GM18519 (cell line): ENCODE measurements around the gene CAMTA1.

Source experiments
- ATAC-seq: cut with Tn5 transposase; IDR thresholded peaks from one replicate; pipeline ENCODE4 v1.9.1; 2021; ENCODE audit warnings: mild to moderate bottlenecking, moderate library complexity; ENCODE audit not compliant: unreplicated experiment, low FRiP score

CAMTA1 gene

DNA sequence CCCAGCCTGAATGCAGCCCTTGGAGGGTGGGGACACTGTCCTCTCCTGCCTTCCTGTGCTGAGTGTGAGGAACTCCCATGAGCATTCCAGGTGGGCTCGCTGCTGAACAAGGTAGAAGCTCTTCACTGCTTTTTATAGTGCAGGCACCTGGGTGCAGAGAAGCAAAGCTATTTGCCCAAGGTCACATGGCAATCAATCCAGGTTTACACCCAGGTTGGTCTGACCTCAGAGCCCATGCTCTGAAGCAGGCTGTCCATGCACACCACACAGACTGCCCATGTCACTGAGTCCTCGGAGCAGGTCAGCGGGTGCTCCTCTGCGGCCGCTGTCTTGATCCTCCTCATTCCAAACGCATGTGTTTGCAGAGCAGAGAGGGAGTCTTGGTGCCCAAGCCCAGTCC, 662.5 kb downstream of the CAMTA1 start:
- no peak for ATAC-seq

GRCh38 chr1:7448986-7449385, 663.7 kb downstream of the CAMTA1 start:
- no peak for ATAC-seq

DNA sequence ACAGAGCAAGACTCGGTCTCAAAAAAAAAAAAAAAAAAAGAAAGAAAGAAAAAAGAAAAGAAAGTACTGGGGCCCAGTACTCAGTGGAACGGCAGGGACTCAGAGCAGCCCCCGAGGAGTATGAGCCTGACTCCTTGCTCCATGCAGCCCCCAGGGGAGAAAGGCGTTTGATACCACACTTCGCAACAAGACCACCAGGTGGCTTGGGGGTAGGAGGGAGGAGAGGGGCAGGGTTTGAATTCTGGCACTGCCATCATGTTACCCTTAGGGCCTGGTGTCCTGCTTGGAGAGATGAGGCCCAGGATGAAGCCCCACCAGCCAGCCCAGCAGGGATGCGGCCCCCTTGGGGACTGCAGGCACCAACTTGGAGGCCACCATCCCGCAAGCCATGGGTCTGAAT, 664.5 kb downstream of the CAMTA1 start:
- no peak for ATAC-seq

- ATAC-seq, result no peak
Observed at GRCh38 chr1:7450838-7451237, 665.6 kb downstream of the CAMTA1 start.

DNA sequence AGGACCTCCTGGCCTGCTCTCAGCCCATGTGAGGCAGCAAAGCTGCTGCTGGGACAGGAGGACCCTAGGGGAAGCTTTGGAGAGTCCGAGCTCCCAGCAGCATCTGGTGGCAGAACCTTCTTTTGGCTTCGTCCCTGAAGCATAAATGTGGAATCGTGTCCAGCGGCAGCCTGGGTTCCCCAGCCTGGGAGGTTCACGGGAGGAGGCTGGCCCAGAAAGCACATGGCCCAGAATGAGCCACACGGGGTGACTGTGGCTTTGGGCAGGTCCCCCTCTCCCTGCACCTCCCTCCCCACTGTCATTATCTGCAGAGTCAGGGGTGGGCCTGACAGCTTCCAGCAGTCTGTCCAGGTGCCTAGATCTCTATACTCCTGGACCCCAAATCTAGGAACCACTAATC, 667.8 kb downstream of the CAMTA1 start:
- no peak for ATAC-seq

DNA sequence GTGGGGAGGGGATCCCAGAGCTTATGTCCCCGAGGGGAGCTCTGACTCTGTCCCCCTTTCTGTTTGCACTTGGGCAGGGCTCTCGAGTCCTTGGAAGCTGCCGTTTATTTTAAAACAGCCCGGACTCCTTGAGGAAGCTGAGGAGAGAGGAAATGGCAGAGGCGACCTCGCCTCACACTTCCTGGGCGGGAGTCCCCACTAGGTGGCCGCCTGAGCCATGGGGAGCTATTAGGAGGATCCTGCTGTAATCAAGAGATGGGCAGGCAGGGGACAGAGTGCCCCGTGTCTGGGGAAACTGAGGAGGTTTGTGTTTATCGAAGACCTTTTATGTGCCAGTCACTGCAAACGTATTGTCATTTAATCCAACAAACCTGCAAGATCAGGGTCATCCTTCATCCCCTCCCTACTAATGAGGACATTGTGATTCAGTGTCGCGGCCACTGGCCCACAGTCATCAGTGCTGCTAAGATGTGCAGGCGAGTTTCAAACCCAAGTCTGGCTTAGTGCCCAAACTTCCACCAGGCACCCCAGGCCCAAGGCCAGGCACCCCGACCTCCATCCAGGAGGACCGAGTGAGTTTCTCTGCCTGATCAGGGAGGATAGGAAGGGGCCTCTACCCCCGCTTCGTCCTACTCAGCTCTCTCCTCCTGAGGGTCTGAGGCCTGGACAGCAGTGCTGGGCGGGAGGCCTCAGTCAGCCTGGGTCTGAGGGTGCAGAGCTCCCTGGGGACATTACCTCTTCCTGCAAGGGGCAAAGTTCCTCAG, 669.0 kb downstream of the CAMTA1 start:
- ATAC-seq, result no peak

- no peak for ATAC-seq
Observed at GRCh38 chr1:7454895-7455784, 669.9 kb downstream of the CAMTA1 start.

GRCh38 chr1:7455796-7456721, 670.8 kb downstream of the CAMTA1 start:
- ATAC-seq, result no peak

- ATAC-seq, result no peak
Observed at GRCh38 chr1:7456722-7457082, 671.4 kb downstream of the CAMTA1 start.

GRCh38 chr1:7457811-7458210, 672.6 kb downstream of the CAMTA1 start:
- no peak for ATAC-seq

DNA sequence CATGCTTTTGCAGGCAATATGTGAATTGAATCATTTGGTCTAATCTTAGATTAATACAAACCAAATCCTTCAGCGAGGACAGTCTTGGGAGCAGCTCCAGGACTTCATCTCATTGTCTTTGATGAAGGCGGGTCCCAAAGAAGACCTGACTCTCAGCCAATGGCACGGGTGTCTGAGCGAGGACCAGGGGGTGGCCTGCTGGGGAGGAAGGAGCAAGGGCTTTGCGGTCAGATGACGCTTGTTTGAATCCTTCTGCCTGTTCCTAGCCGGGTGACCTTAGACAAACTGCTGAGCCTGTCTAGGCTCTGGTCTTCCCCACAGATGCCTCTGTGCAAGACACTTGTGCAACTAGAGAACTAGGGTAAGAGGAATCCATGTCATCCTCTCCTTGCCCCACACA, 673.7 kb downstream of the CAMTA1 start:
- ATAC-seq, result no peak

- ATAC-seq, result no peak
Observed at GRCh38 chr1:7459914-7460313, 674.7 kb downstream of the CAMTA1 start.

DNA sequence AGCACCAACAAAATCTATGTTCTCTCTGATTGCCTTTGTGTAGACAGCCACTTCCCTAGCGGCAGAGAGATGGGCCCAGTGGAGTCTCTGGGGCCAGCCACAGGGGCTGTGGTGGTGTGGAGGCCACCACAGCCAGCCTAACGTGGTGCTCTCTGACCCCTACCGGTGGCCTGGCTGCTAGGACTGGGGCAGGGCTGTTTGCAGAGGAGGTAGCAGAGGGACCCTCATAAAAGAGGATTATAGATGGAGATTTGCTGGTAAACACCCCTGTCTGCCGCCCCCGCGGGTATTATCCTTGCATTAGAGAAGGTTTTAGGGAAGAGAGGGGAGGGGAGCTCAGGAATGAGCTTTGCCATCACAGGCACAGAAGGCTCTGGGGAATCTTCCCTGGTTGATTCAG, 675.6 kb downstream of the CAMTA1 start:
- no peak for ATAC-seq

GRCh38 chr1:7462617-7463016, 677.4 kb downstream of the CAMTA1 start:
- ATAC-seq, result no peak

- no peak for ATAC-seq
Observed at GRCh38 chr1:7463526-7463925, 678.3 kb downstream of the CAMTA1 start.

- ATAC-seq, result no peak
Observed at GRCh38 chr1:7464736-7465135, 679.5 kb downstream of the CAMTA1 start.

- ATAC-seq, result no peak
Observed at GRCh38 chr1:7467476-7468175, 682.4 kb downstream of the CAMTA1 start.

DNA sequence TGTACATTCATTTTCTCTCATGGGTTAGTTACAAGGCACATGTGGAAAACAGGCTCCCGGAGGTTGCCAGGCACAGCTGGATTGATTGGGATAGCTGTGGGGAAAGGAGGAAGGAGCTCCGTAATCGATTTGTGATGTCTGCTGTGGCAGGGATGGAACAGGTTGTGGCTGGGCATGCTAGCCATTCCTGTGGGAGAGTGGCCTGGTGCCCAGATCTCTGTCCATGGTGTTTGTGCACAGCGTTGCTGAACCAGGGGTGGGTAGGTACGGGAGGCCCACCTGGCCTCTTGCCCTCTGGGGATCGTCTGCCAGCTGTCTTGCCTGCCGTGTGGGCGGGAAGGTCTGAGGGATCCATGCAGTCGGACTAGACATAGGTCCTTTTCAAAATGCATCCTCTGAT, 683.0 kb downstream of the CAMTA1 start:
- no peak for ATAC-seq

- ATAC-seq, result no peak
Observed at GRCh38 chr1:7469255-7469938, 684.1 kb downstream of the CAMTA1 start.
